IPS DF 6.9 (cell line): Measurements from ENCODE around the gene DNAJB6.
A peak's percentile ranks its signal among the peaks of the same experiment; 100 is the strongest.

Experiments
- DNase-seq: peaks from one replicate; pipeline ENCODE4 v3.0.0-alpha.2; 2013; ENCODE audit warnings: low read depth, low spot score
- H3K27ac ChIP-seq: one replicate; pipeline ENCODE4 v1.5.1; 2013; ENCODE audit warnings: low read length, control low read depth
- H3K27me3 ChIP-seq: 2 replicates; pipeline ENCODE4 v1.6.1; 2013; ENCODE audit warnings: mild to moderate bottlenecking, low read length; ENCODE audit not compliant: control insufficient read depth, insufficient read depth
- H3K36me3 ChIP-seq: 2 replicates; pipeline ENCODE4 v1.6.1; 2013; ENCODE audit warnings: low read length; ENCODE audit not compliant: control insufficient read depth, insufficient read depth
- H3K4me1 ChIP-seq: 2 replicates; pipeline ENCODE4 v1.6.1; 2013; ENCODE audit warnings: low read length; ENCODE audit not compliant: control insufficient read depth, insufficient read depth
- H3K4me3 ChIP-seq: 2 replicates; pipeline ENCODE4 v1.5.1; 2013; ENCODE audit warnings: mild to moderate bottlenecking, low read length
- H3K9me3 ChIP-seq: 2 replicates; pipeline ENCODE4 v1.6.1; 2013; ENCODE audit warnings: low read length, inconsistent platforms; ENCODE audit not compliant: control insufficient read depth, insufficient read depth
- WGBS: extraction: QIAGEN DNeasy Blood & Tissue Kit; methylation state at CpG from one replicate; pipeline ENCODE4 v1.1.7; 2013; ENCODE audit warnings: mixed read lengths, missing lambda C conversion rate; ENCODE audit not compliant: insufficient read length, insufficient coverage; 5-methylcytosine and 5-hydroxymethylcytosine counted together

DNAJB6 gene

GRCh38 chr7:157336383-157337315, at the start of gene DNAJB6:
Gene DNAJB6 (plus strand): TSS chr7:157337004. CDS start chr7:157358573, 21,569 bp downstream.
- WGBS: no CpG with 5 or more reads among the region's 114 CpGs
- Histone ChIP-seq H3K27ac (no peak within 1 kb of the TSS), H3K4me3 (peak within 1 kb of the TSS; percentile 93), H3K36me3 (0 out of 2 replicates have a peak, but pooled peaks cover 2% of the 10 kb centered on the region), H3K9me3 (no peaks in the 10 kb centered on the region), H3K27me3 (no peaks in the 10 kb centered on the region), H3K4me1 (peaks cover 4% of the 10 kb centered on the region; the same call in 1 of the 2 replicates)
- peak; percentile 95 for DNase-seq

GRCh38 chr7:157291404-157292080, 45.3 kb upstream of the DNAJB6 start:
- H3K9me3 ChIP-seq: no peaks in the 10 kb centered on the region
- no peaks in the 10 kb centered on the region for H3K27me3 ChIP-seq
- H3K27ac ChIP-seq: no peak overlapping the region
- no CpG with 5 or more reads among the region's 29 CpGs for WGBS
- no peak overlapping the region for H3K4me3 ChIP-seq
- H3K4me1 ChIP-seq: no peaks in the 10 kb centered on the region; the same call in 1 of the 2 replicates
- DNase-seq: no peak
- no peaks in the 10 kb centered on the region; the same call in 1 of the 2 replicates for H3K36me3 ChIP-seq

- no peaks in the 10 kb centered on the region for H3K27me3 ChIP-seq
These were observed 44.5 kb upstream of the DNAJB6 start for GRCh38 chr7:157292258-157292657.

GRCh38 chr7:157292770-157293412, 43.9 kb upstream of the DNAJB6 start:
- Histone ChIP-seq H3K4me1 (no peaks in the 10 kb centered on the region; the same call in 1 of the 2 replicates), H3K27ac (no peak overlapping the region)

More at GRCh38 chr7:157292258-157292657, 44.5 kb upstream of the DNAJB6 start:
- no peaks in the 10 kb centered on the region; the same call in 1 of the 2 replicates for H3K4me1 ChIP-seq
- 100% methylated on average over 3 of the region's 9 CpGs for WGBS
- no peak for DNase-seq
- H3K4me3 ChIP-seq: no peak overlapping the region
- H3K36me3 ChIP-seq: no peaks in the 10 kb centered on the region; the same call in 1 of the 2 replicates
- H3K9me3 ChIP-seq: no peaks in the 10 kb centered on the region
- H3K27ac ChIP-seq: no peak overlapping the region

GRCh38 chr7:157293413-157293788, 43.4 kb upstream of the DNAJB6 start:
- H3K4me3 ChIP-seq: no peak overlapping the region
- no peak for DNase-seq
- no peaks in the 10 kb centered on the region for H3K27me3 ChIP-seq
- H3K36me3 ChIP-seq: no peaks in the 10 kb centered on the region; the same call in 1 of the 2 replicates
- no CpG with 5 or more reads among the region's 13 CpGs for WGBS
- no peaks in the 10 kb centered on the region; the same call in 1 of the 2 replicates for H3K4me1 ChIP-seq
- H3K27ac ChIP-seq: no peak overlapping the region
- H3K9me3 ChIP-seq: no peaks in the 10 kb centered on the region

More at GRCh38 chr7:157292770-157293412, 43.9 kb upstream of the DNAJB6 start:
- Histone ChIP-seq H3K4me3 (no peak overlapping the region), H3K27me3 (no peaks in the 10 kb centered on the region), H3K9me3 (no peaks in the 10 kb centered on the region), H3K36me3 (no peaks in the 10 kb centered on the region; the same call in 1 of the 2 replicates)
- no CpG with 5 or more reads among the region's 32 CpGs for WGBS
- DNase-seq: no peak

- Histone ChIP-seq H3K27me3 (no peaks in the 10 kb centered on the region), H3K4me1 (peaks cover 4% of the 10 kb centered on the region), H3K27ac (no peak overlapping the region), H3K4me3 (no peak overlapping the region), H3K36me3 (no peaks in the 10 kb centered on the region; the same call in 1 of the 2 replicates), H3K9me3 (no peaks in the 10 kb centered on the region)
- no CpG with 5 or more reads among the region's 12 CpGs for WGBS
- DNase-seq: no peak
These were observed 42.0 kb upstream of the DNAJB6 start for GRCh38 chr7:157294773-157295172.

- Histone ChIP-seq H3K4me3 (no peak overlapping the region), H3K36me3 (no peaks in the 10 kb centered on the region), H3K27ac (no peak overlapping the region), H3K27me3 (no peaks in the 10 kb centered on the region), H3K9me3 (no peaks in the 10 kb centered on the region), H3K4me1 (peaks cover 4% of the 10 kb centered on the region)
- WGBS: no CpG with 5 or more reads among the region's 12 CpGs
- DNase-seq: no peak
These were observed 41.5 kb upstream of the DNAJB6 start for GRCh38 chr7:157295338-157295737.

GRCh38 chr7:157297185-157297584, 39.6 kb upstream of the DNAJB6 start:
- Histone ChIP-seq H3K4me3 (no peak overlapping the region), H3K27ac (no peak overlapping the region), H3K27me3 (no peaks in the 10 kb centered on the region), H3K36me3 (no peaks in the 10 kb centered on the region), H3K9me3 (no peaks in the 10 kb centered on the region), H3K4me1 (peaks cover 4% of the 10 kb centered on the region)
- no CpG with 5 or more reads among the region's 13 CpGs for WGBS
- no peak for DNase-seq

- Histone ChIP-seq H3K4me3 (no peak overlapping the region), H3K27me3 (no peaks in the 10 kb centered on the region), H3K9me3 (no peaks in the 10 kb centered on the region), H3K36me3 (no peaks in the 10 kb centered on the region), H3K27ac (no peak overlapping the region), H3K4me1 (peaks cover 4% of the 10 kb centered on the region)
- 100% methylated on average over 2 of the region's 3 CpGs for WGBS
- DNase-seq: no peak
These were observed 37.5 kb upstream of the DNAJB6 start for GRCh38 chr7:157299317-157299612.
